H1 (cell line): Measurements from ENCODE around the gene MAP4K5. TPM values are rescaled to one million over a fixed set of nuclear protein-coding genes. Genes with fewer than 3 reads are reported as not detected.

ENCODE experiments used
- CTCF ChIA-PET: fragments of 300-600 bp; sonication (Branson Sonifier 250); formaldehyde crosslinking; loops from one replicate; lab custom pipeline; 2021; ENCODE audit not compliant: partially characterized antibody; lab: Charles Lee
- POLR2A ChIA-PET: fragments of 300-600 bp; sonication (Branson Sonifier 250); formaldehyde crosslinking; loops from one replicate; lab custom pipeline; 2021; ENCODE audit warnings: inconsistent platforms; ENCODE audit not compliant: partially characterized antibody; lab: Charles Lee
- DNase-seq, 2 experiments: peaks; one replicate each; pipeline versions ENCODE4 v3.0.0 to v3.0.0-alpha.2; 2010 to 2022; ENCODE audit warnings: low spot score in 2 of 2, low read depth in 1 of 2, mixed read lengths in 1 of 2
- FAIRE-seq: peaks from 2 replicates; lab custom pipeline; 2011; peaks lifted over from hg19 to GRCh38; lab: Jason Lieb, UNC
- H2AFZ ChIP-seq: 2 replicates; pipeline ENCODE4 v1.8.1; 2012; ENCODE audit warnings: low read length, inconsistent platforms
- H2AK5ac ChIP-seq: 2 replicates; pipeline ENCODE4 v1.6.1; 2013; ENCODE audit warnings: low read depth, low read length
- H2BK120ac ChIP-seq: replicated peaks from 2 replicates; pipeline ENCODE3; 2013; ENCODE audit warnings: low read depth, low read length, inconsistent platforms
- H2BK12ac ChIP-seq: 2 replicates; pipeline ENCODE4 v1.6.1; 2013; ENCODE audit warnings: low read depth, low read length
- H2BK15ac ChIP-seq: 2 replicates; pipeline ENCODE4 v1.6.1; 2013; ENCODE audit warnings: low read length
- H2BK20ac ChIP-seq: 2 replicates; pipeline ENCODE4 v1.6.1; 2013; ENCODE audit warnings: low read length
- H2BK5ac ChIP-seq: 2 replicates; pipeline ENCODE4 v1.6.1; 2013; ENCODE audit warnings: low read depth, low read length
- H3K14ac ChIP-seq: 2 replicates; pipeline ENCODE4 v1.6.1; 2013; ENCODE audit warnings: inconsistent platforms; ENCODE audit not compliant: insufficient read length
- H3K18ac ChIP-seq: 2 replicates; pipeline ENCODE4 v1.6.1; 2013; ENCODE audit warnings: low read length; ENCODE audit errors: extremely low read depth
- H3K23ac ChIP-seq: 2 replicates; pipeline ENCODE4 v1.6.1; 2013; ENCODE audit warnings: inconsistent platforms; ENCODE audit not compliant: insufficient read length
- H3K23me2 ChIP-seq: 2 replicates; pipeline ENCODE4 v1.6.1; 2013; ENCODE audit warnings: low read depth, low read length
- H3K27ac ChIP-seq: 2 replicates; pipeline ENCODE4 v1.6.1; 2011; ENCODE audit warnings: low read depth, low read length, inconsistent platforms
- H3K27me3 ChIP-seq, 4 experiments: replicated peaks in 1 of 4; 1 replicate in 1 of 4; 2 replicates in 3 of 4; pipeline versions ENCODE4 v1.6.1 to v1.8.1; 2011 to 2013; ENCODE audit warnings: low read length in 3 of 4, mild to moderate bottlenecking in 3 of 4, inconsistent platforms in 2 of 4, mixed read lengths in 2 of 4, moderate library complexity in 1 of 4; ENCODE audit not compliant: control insufficient read depth in 3 of 4, insufficient read depth in 3 of 4; ENCODE audit errors: extremely low read depth in 1 of 4
- H3K36me3 ChIP-seq, 4 experiments: 2 replicates each; pipeline versions ENCODE4 v1.6.1 to v1.8.1; 2011 to 2013; ENCODE audit warnings: mild to moderate bottlenecking in 4 of 4, low read length in 3 of 4, moderate library complexity in 2 of 4, control low read depth in 1 of 4, inconsistent platforms in 1 of 4; ENCODE audit not compliant: insufficient read depth in 4 of 4, control insufficient read depth in 2 of 4
- H3K4ac ChIP-seq: replicated peaks from 2 replicates; pipeline ENCODE3; 2013; ENCODE audit warnings: low read length, low read depth, mixed read lengths, inconsistent platforms; ENCODE audit not compliant: insufficient read length
- H3K4me1 ChIP-seq, 4 experiments: replicated peaks in 1 of 4; 1 replicate in 1 of 4; 2 replicates in 3 of 4; pipeline versions ENCODE4 v1.6.1 to v1.8.1; 2011 to 2013; ENCODE audit warnings: low read length in 3 of 4, inconsistent platforms in 2 of 4, mixed read lengths in 1 of 4; ENCODE audit not compliant: insufficient read depth in 4 of 4, control insufficient read depth in 3 of 4
- H3K4me2 ChIP-seq, 2 experiments: 2 replicates each; pipeline versions ENCODE4 v1.6.1 to v1.8.1; 2011 to 2013; ENCODE audit warnings: low read depth in 2 of 2, low read length in 2 of 2, control low read depth in 1 of 2, inconsistent platforms in 1 of 2, mild to moderate bottlenecking in 1 of 2; ENCODE audit not compliant: insufficient read depth in 1 of 2
- H3K4me3 ChIP-seq, 4 experiments: fragments of 200-600, 300-600 bp in 1 of 4; sonication (generic), shearing (Covaris generic), sonication (Bioruptor Twin) in 1 of 4; 2 replicates each; pipeline versions ENCODE4 v1.5.1 to v1.8.1; 2011 to 2016; ENCODE audit warnings: low read length in 4 of 4, low read depth in 3 of 4, control low read depth in 2 of 4, inconsistent platforms in 2 of 4, mild to moderate bottlenecking in 2 of 4, mixed read lengths in 1 of 4, moderate library complexity in 1 of 4; ENCODE audit not compliant: insufficient read depth in 2 of 4; ENCODE audit errors: extremely low read depth in 1 of 4
- H3K56ac ChIP-seq: replicated peaks from 2 replicates; pipeline ENCODE3; 2013; ENCODE audit warnings: low read depth, mild to moderate bottlenecking, mixed read lengths, low read length, inconsistent platforms; ENCODE audit not compliant: insufficient read length
- H3K79me1 ChIP-seq: 2 replicates; pipeline ENCODE4 v1.6.1; 2013; ENCODE audit warnings: low read depth, low read length, control low read depth
- H3K79me2 ChIP-seq, 2 experiments: 2 replicates each; pipeline versions ENCODE4 v1.6.1 to v1.8.1; 2012 to 2013; ENCODE audit warnings: low read length in 2 of 2, mild to moderate bottlenecking in 2 of 2, inconsistent platforms in 1 of 2; ENCODE audit not compliant: insufficient read depth in 2 of 2, control insufficient read depth in 1 of 2
- H3K9ac ChIP-seq, 4 experiments: replicated peaks in 1 of 4; 1 replicate in 1 of 4; 2 replicates in 3 of 4; pipeline versions ENCODE4 v1.6.1 to v1.8.1; 2011 to 2013; ENCODE audit warnings: low read depth in 3 of 4, low read length in 3 of 4, control low read depth in 2 of 4, mild to moderate bottlenecking in 2 of 4, moderate library complexity in 2 of 4, inconsistent platforms in 1 of 4; ENCODE audit errors: extremely low read depth in 1 of 4
- H3K9me3 ChIP-seq, 2 experiments: 2 replicates each; pipeline versions ENCODE4 v1.6.1 to v1.8.1; 2012 to 2013; ENCODE audit warnings: mild to moderate bottlenecking in 2 of 2, moderate library complexity in 2 of 2, control low read depth in 1 of 2, inconsistent platforms in 1 of 2, low read depth in 1 of 2, low read length in 1 of 2, mixed read lengths in 1 of 2; ENCODE audit not compliant: insufficient read depth in 2 of 2
- H4K20me1 ChIP-seq, 2 experiments: replicated peaks in 1 of 2; 2 replicates each; pipeline versions ENCODE3 to v1.8.1; 2011 to 2013; ENCODE audit warnings: inconsistent platforms in 2 of 2, low read length in 2 of 2, mild to moderate bottlenecking in 1 of 2; ENCODE audit not compliant: insufficient read depth in 2 of 2, control insufficient read depth in 1 of 2
- H4K5ac ChIP-seq: 2 replicates; pipeline ENCODE4 v1.6.1; 2013; ENCODE audit warnings: low read length, low read depth, mixed read lengths, inconsistent platforms; ENCODE audit not compliant: insufficient read length
- H4K8ac ChIP-seq: 2 replicates; pipeline ENCODE4 v1.8.0; 2013; ENCODE audit warnings: mild to moderate bottlenecking, moderate library complexity, low read length, inconsistent platforms; ENCODE audit not compliant: insufficient read depth; ENCODE audit errors: extremely low read depth
- H4K91ac ChIP-seq: replicated peaks from 2 replicates; pipeline ENCODE3; 2013; ENCODE audit warnings: low read length, mixed read lengths, inconsistent platforms; ENCODE audit not compliant: insufficient read length
- EGR1 ChIP-seq: IDR thresholded peaks from 2 replicates; pipeline ENCODE4 v1.6.1; 2011; ENCODE audit warnings: low read depth, low read length, borderline replicate concordance
- MAFK ChIP-seq: IDR thresholded peaks from 2 replicates; pipeline ENCODE4 v1.6.1; 2012; ENCODE audit warnings: low read depth, mild to moderate bottlenecking, improper control_type of control experiment, low read length
- WGBS, 2 experiments: shearing (Covaris generic) in 1 of 2; methylation state at CpG; one replicate each; pipeline versions ENCODE4 v1.1.6 to v1.1.7; 2013 to 2015; ENCODE audit warnings: low lambda C conversion rate in 2 of 2, mixed read lengths in 2 of 2, inconsistent platforms in 1 of 2, low coverage in 1 of 2, missing lambda C conversion rate in 1 of 2; ENCODE audit not compliant: insufficient replicate concordance in 2 of 2, insufficient coverage in 1 of 2, insufficient read length in 1 of 2; ENCODE audit errors: extremely low coverage in 1 of 2, missing lambda C conversion rate in 1 of 2; 5-methylcytosine and 5-hydroxymethylcytosine counted together
- polyA plus RNA-seq, 7 experiments: library from polyadenylated mRNA; depleted of rRNA in 3 of 7; stranded (reverse) in 5 of 7; unstranded in 2 of 7; fragments of >200 nt in 5 of 7; fragments of 200-250 nt in 2 of 7; gene quantifications; 1 replicate in 5 of 7; 2 replicates in 1 of 7; 4 replicates in 1 of 7; pipeline versions ENCODE4 v1.2.1 to v1.2.3, GENCODE V29; 2011 to 2013; ENCODE audit warnings: missing spikeins in 2 of 7, mixed read lengths in 2 of 7
- total RNA-seq: library from RNA; stranded (reverse); fragmentation: NEBNext Ultra II Directional; extraction: Animal tissue kit (Norgen Biotek cat#: 25700); gene quantifications from 2 replicates; pipeline ENCODE4 v1.2.1, GENCODE V29; 2021

MAP4K5 gene
- total and polyA plus RNA-seq, 2 of the 8 experiments (the other 6 are each of a cell fraction or from before 2014, with no cell fraction given) = 7.6 to 34.5 TPM

DNA sequence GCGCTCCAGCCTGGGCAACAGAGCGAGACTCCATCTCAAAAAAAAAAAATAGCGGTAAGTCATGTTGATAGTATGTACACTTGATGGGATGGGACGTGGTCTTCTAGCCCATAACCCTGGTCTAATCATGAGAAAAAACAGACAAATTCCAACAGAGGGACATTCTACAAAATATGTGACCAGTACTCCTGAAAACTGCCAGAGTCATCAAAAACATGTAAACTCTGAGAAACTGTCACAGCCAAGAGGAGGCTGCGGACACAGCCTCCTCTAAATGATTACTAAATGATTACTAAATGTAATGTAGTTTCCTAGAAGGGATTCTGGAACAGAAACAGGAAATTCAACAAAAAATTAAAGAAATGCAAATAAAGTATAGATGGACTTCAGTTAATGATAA lies 156.6 kb downstream of the MAP4K5 start:
- Histone ChIP-seq H3K4me1 (no peaks in the 10 kb centered on the region; a peak in 1 of 7 replicates), H3K9ac (no peak overlapping the region), H3K27ac (no peak overlapping the region), H3K4me2 (no peak overlapping the region), H3K56ac (no peak overlapping the region), H3K4me3 (no peak overlapping the region), H3K4ac (no peak overlapping the region), H4K91ac (no peak overlapping the region), H3K14ac (no peak overlapping the region), H2BK20ac (no peak overlapping the region), H2AK5ac (no peak overlapping the region), H4K20me1 (no peaks in the 10 kb centered on the region), H3K79me2 (no peaks in the 10 kb centered on the region), H3K23ac (no peak overlapping the region), H3K23me2 (no peaks in the 10 kb centered on the region), H2BK12ac (no peak overlapping the region), H3K9me3 (no peaks in the 10 kb centered on the region), H3K27me3 (no peaks in the 10 kb centered on the region), H3K18ac (no peak overlapping the region), H2BK15ac (no peak overlapping the region), H2BK120ac (no peak overlapping the region), H4K8ac (no peak overlapping the region), H4K5ac (no peak overlapping the region), H2BK5ac (no peak overlapping the region), H3K36me3 (no peaks in the 10 kb centered on the region), H3K79me1 (no peaks in the 10 kb centered on the region), H2AFZ (no peak overlapping the region)
- CTCF ChIA-PET = no interaction called here
- FAIRE-seq (no peak), DNase-seq (no peak)
- no peak for TF ChIP-seq MAFK
- TF ChIP-seq EGR1 = no peak
- WGBS, 2 experiments = 86% methylated on average over 3 of the region's 5 CpGs; no CpG with 5 or more reads in 1 of the 2 experiments
- POLR2A ChIA-PET = no interaction called here
